CD4-positive, alpha-beta T cell treated with Interleukin-12 subunit alpha and Interleukin-12 subunit beta, for 1 hour (primary cell): Measurements from ENCODE around the gene OR11H7.
"Not testable (repeated sequence)": the region's sequence is repeated elsewhere in the genome, so short reads cannot be mapped to it uniquely, and the experiment has no call there.

Source experiments
- DNase-seq: peaks from one replicate; pipeline ENCODE4 v3.0.0-alpha.2; 2020

OR11H7 gene

DNA sequence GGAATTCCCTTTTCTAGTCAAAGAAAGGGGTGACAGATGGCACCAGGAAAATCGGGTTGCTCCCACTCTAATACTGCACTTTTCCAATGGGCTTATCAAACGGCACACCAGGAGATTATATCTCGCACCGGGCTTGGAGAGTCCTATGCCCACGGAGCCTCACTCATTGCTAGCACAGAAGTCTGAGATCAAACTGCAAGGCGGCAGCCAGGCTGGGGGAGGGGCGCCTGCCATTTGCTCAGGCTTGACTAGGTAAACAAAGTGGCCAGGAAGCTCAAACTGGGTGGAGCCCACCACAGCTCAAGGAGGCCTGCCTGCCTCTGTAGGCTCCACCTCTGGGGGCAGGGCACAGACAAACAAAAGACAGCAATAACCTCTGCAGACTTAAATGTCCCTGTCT, 51.5 kb downstream of the OR11H7 start:
- not testable (repeated sequence) for DNase-seq
